DMS53 treated with DMSO at 0.1 percent for 48 hours (cell line): ENCODE measurements around the gene MRE11.
"Not testable (repeated sequence)": the region's sequence is repeated elsewhere in the genome, so short reads cannot be mapped to it uniquely, and the experiment has no call there.

Source experiments
- DNase-seq: peaks from one replicate; lab custom pipeline; 2025; ENCODE audit not compliant: unreplicated experiment; lab: John Stamatoyannopoulos, UW

The MRE11 gene

GRCh38 chr11:94433049-94433448 lies 60.6 kb downstream of the MRE11 start:
- DNase-seq, result no peak

GRCh38 chr11:94424662-94425061 lies 69.0 kb downstream of the MRE11 start:
- DNase-seq, result no peak

GRCh38 chr11:94424011-94424410 lies 69.6 kb downstream of the MRE11 start:
- no peak for DNase-seq

- no peak for DNase-seq
These were observed 70.1 kb downstream of the MRE11 start for GRCh38 chr11:94423507-94423906.

GRCh38 chr11:94418123-94418765 lies 75.4 kb downstream of the MRE11 start:
- DNase-seq, result no peak

GRCh38 chr11:94417386-94417987 lies 76.2 kb downstream of the MRE11 start:
- DNase-seq, result peak; percentile 28

- no peak for DNase-seq
These were observed 88.4 kb downstream of the MRE11 start for GRCh38 chr11:94405062-94405833.

GRCh38 chr11:94402355-94402754 lies 91.3 kb downstream of the MRE11 start:
- DNase-seq, result no peak

- no peak for DNase-seq
These were observed 91.8 kb downstream of the MRE11 start for GRCh38 chr11:94401773-94402265.

- no peak for DNase-seq
These were observed 92.5 kb downstream of the MRE11 start, which contains the start of gene GPR83 for GRCh38 chr11:94400839-94401772. Gene GPR83 (minus strand): TSS chr11:94401419. CDS start chr11:94401247, 172 bp downstream.

GRCh38 chr11:94400457-94400838 lies 93.2 kb downstream of the MRE11 start:
- DNase-seq, result no peak

GRCh38 chr11:94400050-94400449 lies 93.6 kb downstream of the MRE11 start:
- no peak for DNase-seq

GRCh38 chr11:94398101-94398500 lies 95.5 kb downstream of the MRE11 start:
- DNase-seq, result no peak

GRCh38 chr11:94396282-94396681 lies 97.4 kb downstream of the MRE11 start:
- no peak for DNase-seq

- not testable (repeated sequence) for DNase-seq
These were observed 101.7 kb downstream of the MRE11 start for GRCh38 chr11:94391937-94392336.

- DNase-seq, result no peak
These were observed 114.0 kb downstream of the MRE11 start for GRCh38 chr11:94379613-94380012.

- no peak for DNase-seq
These were observed 116.8 kb downstream of the MRE11 start for GRCh38 chr11:94376841-94377240.

- DNase-seq, result not testable (repeated sequence)
These were observed 123.1 kb downstream of the MRE11 start for GRCh38 chr11:94370576-94370975.
